Kidney capillary endothelial cell (primary cell): ENCODE results near the gene OXA1L.
"Not testable (repeated sequence)": the region's sequence is repeated elsewhere in the genome, so short reads cannot be mapped to it uniquely, and the experiment has no call there.

Experiments
- DNase-seq: peaks from one replicate; pipeline ENCODE4 v3.0.0-alpha.2; 2018; ENCODE audit warnings: low spot score

OXA1L gene

DNA sequence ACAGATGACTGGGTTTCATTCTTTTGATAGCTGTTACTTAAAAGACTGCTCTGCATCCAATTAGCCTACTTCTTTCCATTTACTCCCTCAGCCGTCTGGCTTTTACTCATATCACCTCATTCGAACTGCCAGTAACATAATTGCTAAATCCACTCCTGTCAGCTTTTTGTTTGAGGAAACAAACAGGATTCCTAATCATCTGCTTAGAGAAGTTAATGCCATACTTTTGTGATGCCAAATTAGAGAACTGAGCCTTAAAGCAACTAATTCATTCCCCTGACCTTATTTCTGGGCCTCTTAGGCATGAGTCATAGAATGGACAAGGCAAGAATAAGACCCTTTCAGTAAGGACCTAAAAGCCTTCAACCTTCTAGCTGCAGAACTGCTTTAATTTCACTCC, 2.9 kb downstream of the OXA1L start:
- no peak for DNase-seq

DNA sequence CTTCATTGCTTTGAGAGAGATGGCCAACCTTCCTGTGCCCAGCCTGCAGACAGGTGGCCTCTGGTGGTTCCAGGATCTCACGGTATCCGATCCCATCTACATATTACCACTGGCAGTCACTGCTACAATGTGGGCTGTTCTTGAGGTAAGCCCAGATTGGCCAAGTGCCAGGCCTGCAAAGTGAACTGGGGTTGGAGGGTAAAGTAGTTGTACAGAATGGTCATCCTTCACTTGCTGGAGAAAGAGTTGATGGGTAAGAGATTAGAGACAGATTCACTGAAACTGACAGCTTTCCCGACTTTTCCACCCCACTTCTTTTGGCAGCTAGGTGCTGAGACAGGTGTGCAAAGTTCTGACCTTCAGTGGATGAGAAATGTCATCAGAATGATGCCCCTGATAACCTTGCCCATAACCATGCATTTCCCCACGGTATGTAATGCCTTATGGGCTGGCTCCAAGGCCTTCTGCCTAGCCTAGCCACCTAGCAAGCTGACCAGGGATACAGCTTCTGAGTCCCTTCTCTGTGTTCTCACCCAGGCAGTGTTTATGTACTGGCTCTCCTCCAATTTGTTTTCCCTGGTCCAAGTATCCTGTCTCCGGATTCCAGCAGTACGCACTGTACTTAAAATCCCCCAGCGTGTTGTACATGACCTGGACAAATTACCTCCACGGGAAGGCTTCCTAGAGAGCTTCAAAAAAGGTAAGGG, 4.1 kb downstream of the OXA1L start:
- no peak for DNase-seq

DNA sequence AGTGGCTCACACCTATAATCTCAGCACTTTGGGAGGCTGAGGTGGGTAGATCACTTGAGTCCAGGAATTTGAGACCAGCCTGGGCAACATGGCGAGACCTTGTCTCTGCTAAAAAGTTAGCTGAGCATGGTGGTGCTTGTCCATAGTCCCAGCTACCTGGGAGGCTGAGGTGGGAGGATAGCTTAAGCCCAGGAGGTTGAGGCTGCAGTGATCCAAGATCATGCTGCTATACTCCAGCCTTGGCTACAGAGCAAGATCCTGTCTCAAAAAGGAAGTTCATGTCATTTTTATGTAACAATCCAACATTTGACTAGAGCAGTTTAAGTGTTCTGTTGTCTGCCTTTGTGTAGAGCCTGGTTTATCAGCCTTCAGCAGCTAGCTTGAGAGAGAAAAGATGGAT, 6.2 kb downstream of the OXA1L start:
- no peak for DNase-seq

DNA sequence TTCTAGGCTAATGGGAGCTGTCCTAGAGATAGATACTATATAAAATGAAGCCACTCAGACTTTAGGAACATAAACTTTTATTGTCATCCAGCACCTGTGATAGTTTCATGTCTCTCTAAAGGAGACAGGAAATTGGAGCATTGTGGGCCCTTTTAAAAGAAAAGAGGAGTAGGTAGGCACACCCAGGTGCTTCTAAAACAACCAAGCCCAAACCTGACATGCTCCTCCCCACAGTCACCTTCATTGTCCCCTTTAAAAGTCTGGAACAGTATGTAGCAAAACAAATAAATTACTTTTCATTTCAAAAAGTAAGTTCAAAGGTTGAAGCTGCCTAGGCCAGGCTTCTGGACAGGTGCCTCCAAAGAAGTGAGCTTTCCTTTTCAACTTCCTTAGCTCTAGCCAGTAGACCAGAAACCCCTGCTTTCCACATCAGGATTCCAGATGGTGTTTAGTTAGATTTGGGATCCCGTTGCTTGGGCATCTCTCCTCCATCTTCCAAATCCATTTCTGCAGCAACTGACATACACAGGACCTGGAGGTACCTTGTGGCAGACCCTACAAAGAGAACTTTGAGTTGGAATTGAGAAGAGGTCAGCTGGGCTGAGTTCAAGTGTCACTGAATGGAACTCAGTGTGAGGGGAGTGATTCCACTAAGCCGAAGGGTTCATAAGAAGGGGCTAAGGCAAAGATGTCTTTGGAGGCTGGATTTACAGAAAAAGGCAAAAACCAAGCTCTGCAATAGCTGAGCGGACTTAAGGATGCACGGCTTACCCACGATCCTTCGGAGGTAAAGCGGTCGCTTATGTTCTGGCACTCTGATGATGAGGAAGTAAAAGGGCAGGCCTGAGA, 6.9 kb downstream of the OXA1L start:
- no peak for DNase-seq

DNA sequence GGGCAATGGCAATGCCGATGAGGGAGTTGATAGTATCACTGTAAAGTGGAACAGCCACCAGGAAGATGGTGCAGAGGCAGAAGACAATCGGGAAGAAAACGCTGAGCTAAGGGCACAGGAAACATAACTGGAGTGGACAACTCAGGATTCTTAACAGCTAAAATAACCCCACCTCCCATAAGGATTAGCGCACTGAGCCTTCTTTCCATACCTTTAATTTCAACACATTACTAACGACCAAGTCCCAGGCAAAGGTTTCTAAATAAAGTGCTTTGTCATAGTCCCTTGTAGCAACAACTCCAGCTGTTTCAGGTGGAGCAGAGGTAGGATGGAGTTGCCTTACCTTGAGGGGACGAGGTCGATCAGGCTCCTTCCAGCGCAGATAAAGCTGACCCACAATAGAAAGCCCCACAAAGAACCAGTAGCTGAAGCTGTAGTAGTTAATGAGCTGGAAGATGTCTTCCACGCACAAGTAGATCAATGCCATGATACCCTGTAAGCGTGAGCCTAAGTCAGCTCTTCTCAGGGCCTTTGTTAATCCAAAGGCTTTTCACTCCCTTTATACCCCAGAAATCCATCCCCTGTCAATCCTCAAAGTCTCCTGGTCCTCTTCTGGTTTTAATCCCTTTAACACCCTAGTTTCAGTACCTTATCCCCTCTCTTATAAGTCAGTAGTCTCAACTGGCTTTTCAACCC, 7.7 kb downstream of the OXA1L start:
- no peak for DNase-seq

DNA sequence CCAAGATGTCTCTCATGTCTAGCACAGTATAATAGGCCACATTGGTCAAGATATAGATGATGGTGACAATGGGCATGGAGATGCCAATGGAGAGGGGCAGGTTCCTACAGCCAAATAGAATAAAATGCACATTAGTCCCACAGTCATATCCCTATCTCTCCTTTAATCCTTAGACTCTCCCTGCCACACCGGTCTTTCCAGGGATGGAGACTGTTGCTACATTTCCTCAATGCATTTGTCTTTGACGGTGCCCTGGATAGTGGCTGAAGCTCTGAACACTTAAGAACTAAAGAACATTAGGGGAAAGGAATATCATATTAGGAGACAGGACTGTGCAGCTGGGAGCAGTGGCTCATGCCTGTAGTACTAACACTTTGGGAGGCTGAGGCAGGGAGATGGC, 9.7 kb downstream of the OXA1L start:
- no peak for DNase-seq

DNA sequence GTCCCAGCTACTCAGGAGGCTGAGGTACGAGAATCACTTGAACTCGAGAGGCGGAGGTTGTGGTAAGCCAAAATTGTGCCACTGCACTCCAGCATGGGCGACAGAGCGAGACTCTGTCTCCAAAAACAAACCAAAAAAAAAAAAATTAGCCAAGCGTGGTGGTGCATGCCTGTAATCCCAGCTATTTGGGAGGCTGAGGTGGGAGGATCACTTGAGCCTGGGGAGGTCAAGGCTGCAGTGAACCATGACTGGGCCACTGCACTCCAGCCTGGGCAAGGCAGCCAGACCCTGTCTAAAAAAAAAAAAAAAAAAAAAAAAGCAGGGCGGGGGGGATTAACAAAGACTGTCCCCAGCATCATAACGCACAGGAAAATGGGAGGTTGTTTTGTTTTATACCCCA, 10.4 kb downstream of the OXA1L start:
- not testable (repeated sequence) for DNase-seq

DNA sequence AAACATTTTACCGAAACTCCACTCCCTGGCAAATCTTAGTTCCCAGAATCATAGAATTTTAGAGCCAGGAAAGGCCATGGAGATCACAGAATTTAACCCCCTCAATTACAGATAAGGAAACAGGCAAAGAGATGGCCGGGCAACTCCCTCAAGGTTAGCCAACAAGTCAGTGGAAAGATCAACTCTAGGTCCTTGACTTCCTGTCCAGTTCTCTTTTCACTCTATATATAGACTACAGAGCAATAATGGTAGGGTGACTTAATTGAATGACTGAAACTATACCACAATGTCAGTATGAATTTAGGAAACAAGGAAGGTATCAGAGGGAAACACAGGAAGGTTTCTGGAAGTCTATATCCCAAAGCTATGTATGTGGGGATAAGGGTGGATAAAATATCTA, 11.6 kb downstream of the OXA1L start:
- no peak for DNase-seq

DNA sequence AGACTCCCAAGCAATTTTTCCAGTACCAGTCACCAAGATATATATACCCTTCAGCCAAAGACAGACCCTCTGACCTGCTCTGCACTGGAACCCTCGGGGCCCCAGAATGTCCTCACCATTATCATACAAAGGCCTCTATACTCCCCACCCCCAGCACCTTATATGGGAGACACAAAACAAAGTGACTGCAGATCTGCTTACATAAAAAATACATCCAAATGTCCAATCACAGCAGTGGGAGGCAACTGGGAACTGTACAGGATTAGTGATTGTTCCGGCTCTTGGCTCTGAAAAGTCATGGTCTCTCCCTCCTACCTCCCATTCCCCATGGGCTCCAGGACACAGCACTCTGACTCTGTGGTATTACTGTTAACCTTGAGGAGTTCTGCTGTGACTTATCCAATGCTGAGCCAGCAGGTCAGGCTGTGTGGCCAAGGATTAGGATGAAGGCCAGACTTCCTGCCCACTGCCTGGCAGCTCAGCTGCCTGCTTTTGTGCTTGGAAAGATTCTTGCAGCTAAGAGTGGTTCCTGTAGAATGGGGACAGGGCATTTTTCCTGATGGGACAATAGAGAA, 13.7 kb downstream of the OXA1L start:
- DNase-seq, result peak; percentile 33

DNA sequence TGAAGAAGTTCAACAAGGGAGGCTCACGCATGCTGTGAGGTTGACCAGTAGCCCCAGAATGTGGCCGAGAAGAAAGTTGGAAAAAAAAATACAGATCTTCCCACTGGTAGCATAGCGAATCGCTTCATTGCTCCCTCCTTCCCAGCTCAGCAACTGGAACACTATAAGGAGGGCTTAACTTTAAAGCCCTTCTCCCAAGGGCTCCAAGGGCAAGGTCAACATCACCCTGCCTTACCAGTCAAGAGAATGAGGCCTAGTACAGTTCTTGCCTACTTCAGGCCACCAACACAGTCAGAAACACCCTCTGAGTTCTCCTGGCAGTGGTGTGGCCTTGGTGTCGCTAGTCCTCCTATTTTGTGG, 14.4 kb downstream of the OXA1L start:
- DNase-seq, result no peak

DNA sequence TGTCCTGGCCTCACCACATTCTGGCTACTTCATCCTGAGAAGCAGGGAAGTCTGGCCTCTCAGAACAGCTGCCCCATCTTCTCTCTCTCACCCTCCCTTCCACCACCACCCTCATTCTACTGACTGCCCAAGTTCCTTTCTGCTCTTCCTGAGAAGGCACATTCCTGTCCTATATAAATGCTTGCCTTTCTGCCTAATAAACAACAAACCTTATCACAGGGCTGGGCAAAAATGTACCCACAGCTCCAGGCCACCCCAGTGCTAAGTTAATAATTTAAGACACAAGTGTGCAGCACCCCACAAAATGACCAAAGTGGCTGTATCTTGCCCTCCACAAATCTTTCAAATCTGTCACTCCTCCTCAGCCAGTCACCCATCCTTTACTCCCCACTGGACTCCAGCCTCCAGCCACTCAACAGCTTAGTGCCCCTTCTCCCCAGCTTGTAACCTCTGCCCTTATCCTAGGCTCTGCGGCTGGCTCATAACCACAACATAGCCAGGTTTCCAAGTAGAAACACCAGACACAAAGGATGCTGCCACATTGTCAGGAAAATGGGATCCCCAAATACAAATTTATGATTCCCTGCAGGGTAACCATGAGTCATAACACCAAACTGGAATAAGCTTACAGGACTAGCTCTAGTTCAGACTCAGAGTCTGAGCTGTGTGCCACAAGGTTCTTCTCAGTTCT, 15.0 kb downstream of the OXA1L start:
- no peak for DNase-seq

DNA sequence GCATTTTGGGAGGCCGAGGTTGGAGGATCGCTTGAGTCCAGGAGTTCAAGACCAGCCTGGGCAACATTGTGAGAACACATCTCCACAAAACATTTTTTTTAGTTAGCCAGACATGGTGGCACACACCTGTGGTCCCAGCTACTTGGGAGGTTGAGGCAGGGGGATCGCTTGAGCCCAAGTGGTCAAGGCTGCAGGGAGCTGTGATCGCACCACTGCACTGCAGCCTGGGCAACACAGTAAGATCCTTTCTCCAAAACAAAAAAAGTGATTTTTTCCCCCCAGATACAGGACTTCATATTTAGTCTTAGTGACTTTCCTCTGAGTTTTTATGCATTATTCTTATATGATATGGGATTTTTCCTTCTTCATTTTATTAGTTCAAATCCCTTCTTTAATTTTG, 20.2 kb downstream of the OXA1L start:
- no peak for DNase-seq

DNA sequence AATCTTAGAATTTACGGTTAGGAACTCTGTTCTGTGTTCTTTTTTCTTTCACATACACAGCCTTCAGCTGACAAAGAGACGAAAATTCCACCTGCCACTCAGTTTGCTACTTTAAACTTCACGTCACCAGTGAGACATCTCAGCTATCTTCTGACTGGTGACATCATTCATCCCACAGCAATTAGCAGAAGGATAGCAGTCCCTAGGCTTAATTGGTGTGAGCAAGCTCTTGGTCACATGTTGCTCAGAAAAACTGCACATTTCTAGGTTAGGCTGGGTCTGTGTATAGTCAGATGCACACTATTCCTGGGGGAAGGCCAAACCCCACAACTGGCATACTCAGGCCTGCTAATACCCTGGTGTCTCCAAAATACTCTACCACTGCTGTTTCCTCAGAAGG, 24.8 kb downstream of the OXA1L start:
- no peak for DNase-seq

DNA sequence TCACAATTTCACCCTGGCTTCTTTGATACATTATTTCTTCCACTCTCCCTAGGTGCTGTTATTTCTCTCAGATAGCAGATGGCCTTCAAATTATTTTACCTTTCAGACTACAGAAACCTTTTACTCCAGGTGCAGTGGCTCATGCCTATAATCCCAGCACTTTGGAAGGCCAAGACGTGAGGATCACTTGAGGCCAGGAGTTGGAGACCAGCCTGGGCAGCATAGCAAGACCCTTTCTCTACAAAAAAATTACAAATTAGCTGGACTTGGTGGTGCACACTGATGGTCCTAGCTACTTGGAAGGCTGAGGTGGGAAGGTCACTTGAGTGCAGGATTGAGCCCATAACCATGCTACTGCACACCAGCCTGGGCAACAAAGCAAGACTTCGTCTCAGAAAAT, 25.7 kb downstream of the OXA1L start:
- DNase-seq, result no peak

DNA sequence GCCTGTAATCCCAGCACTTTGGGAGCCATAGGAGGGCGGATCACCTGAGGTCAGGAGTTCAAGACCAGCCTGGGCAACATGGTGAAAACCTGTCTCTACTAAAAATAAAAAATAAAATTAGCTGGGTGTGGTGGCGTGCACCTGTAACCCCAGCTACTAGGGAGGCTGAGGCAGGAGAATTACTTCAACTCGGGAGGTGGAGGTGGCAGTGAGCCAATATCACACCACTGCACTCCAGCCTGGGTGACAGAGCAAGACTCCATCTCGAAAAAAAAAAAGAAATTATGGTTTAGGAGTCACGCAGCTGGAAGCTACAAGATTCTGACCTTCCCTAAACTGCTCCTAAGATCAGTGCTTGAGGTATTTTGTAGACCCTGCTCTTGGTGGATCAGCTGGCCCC, 27.1 kb downstream of the OXA1L start:
- DNase-seq, result not testable (repeated sequence)

DNA sequence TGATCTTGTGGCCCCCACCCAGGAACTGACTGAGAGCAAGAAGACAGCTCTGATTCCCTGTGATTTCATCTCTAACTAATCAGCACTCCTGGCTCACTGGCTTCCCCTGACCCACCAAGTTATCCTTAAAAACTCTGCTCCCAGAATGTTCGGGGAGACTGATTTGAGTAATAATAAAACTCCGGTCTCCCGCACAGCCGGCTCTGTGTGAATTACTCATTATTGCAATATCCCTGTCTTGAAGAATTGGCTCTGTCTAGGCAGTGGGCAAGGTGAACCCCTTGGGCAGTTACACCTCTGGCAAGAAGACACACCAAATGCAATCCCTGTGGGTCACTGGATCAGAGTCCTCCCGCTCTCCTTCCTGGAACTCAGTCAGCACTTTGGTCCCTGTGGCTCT, 27.5 kb downstream of the OXA1L start:
- DNase-seq, result no peak

DNA sequence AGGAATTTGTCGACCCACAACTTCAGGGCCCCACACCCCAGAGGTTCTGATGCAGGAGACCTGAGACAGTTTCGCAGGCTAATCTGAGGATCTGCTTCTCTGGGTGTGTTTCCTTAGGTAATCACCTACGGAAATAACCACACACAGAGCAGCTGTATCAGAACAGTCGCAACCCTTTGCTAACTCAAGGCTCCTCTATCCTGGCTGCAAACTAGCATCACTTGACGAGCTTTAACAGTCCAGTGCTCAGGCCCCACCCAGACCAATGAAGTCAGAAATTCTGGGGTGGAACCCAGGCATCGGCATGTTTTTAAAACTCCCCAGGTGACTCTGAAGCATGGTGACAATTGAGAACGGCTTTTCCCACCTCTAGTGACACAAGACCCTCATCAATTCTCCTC, 28.1 kb downstream of the OXA1L start:
- no peak for DNase-seq

DNA sequence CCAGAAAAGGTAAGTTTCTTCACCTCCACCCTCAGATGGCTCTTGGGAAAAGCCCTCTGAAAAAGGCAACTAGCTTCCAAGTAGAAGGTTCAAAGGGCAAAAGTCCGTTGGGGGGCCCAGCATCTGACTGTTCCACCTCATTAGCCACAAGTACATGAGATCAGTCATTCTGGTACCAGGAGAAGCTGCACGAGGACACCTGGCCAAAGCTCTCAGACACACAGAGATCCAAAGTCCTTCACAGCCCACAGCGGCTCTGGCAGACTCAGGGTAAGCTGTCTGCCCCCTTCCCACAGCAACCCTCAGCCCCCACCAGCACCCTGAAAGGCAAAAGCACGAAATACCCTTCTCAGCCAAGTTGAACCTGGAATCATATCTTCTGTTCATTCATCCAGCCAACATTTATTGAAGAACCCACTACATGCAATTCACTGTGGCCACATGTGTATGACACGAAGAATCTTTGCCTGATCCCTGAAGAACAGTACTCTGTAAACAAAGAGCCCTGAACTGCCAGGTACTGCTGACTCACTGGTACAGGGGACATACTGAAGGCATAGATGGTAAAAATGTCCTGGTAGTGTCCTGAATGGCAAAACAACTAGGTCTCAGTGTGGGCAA, 29.7 kb downstream of the OXA1L start:
- no peak for DNase-seq

DNA sequence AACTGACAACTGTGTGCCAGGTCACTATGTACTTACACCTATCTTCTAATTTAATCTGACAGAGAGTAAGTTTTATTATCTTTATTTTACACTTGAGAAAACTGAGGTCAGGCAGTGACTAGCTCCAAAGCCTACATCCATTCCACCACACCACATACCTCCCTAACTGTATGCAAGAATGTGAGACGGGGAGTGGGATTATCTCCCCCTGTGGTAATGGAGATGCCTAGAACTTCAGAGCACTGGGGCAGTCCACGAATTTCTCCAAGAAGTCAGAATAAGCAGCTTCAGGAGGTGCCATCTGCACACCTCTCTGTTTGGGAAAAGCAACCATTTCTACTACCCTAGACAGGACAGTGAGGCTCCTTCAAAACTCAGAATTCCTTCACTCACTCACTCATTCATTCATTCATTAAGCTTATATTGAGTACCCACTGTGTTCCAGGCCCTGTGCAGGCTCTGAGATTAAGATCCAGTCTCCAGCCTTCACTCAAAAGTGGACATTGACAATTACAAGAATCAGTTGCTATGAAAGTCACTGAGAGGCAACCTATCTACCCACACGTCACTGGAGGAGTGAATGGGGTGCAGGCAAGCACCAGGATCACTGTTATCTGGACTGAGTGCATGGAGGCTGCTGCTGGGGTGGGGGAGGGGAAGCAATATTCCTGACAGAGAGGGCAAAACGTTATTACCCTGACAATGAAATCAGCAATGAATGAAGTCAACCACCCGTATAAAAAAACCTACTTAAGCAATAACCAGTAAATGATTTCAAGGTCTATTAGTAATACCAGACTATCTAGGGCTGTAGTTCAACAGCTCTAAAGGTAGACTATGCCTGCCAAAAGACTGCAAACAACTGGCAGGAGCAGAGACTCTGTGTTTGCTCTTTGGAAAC, 30.8 kb downstream of the OXA1L start:
- DNase-seq, result no peak

DNA sequence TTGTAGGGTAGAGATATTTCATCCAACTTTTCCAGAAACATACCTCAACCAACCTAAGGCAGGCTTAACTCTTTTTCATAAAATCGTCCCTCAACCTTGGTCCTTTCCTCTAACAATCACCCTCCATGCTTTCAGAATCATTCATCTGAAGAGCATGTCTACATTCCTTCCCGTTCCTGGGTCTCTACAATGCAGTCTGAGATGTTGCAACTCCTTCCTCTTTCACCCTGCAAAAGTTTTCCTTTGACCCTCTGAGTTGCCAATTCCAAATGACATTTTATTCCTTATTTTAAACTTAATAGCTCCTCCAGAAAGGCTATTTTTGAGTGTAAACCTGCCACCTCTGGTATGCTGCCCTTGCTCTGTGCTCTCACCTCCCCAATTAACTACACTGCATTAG, 32.0 kb downstream of the OXA1L start:
- DNase-seq, result no peak

DNA sequence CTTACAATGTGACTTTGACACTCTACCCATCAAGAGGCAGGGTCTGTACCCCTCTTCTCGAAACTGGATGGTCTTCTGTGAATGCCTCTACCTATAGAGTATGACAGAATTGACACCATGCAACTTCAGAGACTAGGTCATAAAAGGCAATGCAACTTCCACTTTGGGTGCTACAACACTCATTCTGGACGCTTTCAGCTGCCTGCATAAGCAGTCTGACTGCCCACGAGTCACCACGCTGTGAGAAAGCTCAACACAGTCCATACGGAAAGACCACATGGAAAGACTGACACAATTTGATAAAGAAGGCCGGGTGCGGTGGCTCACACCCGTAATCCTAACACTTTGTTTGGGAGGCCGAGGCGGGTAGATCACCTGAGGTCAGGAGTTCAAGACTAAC, 33.9 kb downstream of the OXA1L start:
- no peak for DNase-seq
